Measurements from ENCODE around the gene RAD51AP2.

DNA sequence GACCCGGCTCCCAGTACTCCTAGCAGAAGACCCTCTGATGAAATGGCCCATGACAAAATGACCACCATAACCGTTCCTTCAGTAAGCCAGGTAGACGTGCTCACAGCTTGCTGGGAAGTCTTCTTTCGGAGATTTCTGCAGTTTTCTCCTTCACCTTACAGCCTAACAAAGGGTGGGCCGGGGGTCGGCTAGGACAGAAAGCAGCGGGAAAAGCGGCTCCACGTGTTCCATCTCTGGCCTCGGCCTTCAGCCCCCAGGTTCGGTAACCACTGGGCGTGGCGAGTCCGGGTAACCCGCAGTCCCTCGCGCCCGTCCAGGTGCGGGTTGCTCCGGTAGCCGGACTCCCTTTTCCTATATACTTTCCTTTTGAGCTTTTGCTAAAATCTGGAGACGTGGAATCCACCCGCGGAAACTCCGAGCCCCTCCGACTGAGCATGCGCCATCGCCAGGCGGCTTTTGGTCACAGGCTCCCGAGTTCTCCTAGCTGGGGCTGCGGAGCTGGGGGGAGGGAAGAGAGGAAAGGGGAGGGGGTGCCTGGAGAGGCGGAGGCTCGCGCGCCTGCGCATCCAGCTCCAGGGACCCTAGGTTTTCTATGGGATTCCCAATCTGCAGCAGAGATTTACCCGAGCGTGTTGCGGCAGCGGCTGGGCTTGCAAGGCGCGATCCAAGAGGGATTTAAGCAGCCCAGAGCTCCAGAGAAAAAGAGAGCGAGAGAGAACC is 22.0 kb upstream of the RAD51AP2 start, which contains the start of gene VSNL1:
- TF ChIP-seq, protein P1, sequence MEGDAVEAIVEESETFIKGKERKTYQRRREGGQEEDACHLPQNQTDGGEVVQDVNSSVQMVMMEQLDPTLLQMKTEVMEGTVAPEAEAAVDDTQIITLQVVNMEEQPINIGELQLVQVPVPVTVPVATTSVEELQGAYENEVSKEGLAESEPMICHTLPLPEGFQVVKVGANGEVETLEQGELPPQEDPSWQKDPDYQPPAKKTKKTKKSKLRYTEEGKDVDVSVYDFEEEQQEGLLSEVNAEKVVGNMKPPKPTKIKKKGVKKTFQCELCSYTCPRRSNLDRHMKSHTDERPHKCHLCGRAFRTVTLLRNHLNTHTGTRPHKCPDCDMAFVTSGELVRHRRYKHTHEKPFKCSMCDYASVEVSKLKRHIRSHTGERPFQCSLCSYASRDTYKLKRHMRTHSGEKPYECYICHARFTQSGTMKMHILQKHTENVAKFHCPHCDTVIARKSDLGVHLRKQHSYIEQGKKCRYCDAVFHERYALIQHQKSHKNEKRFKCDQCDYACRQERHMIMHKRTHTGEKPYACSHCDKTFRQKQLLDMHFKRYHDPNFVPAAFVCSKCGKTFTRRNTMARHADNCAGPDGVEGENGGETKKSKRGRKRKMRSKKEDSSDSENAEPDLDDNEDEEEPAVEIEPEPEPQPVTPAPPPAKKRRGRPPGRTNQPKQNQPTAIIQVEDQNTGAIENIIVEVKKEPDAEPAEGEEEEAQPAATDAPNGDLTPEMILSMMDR (IDR thresholded peaks at IDR 0.05), result no peak
- TF ChIP-seq POLR2A (IDR thresholded peaks at IDR 0.05), result no peak

Measured in testis (tissue), 2 donors.